Kidney glomerular epithelial cell (primary cell): ENCODE data around the gene EMSY.

ENCODE experiments used
- DNase-seq: peaks from one replicate; lab custom pipeline; 2025; lab: John Stamatoyannopoulos, UW

The EMSY gene

GRCh38 chr11:76597533-76598425, 153.0 kb downstream of the EMSY start:
- DNase-seq: no peak

- no peak for DNase-seq
Measured at GRCh38 chr11:76598426-76598839, 153.6 kb downstream of the EMSY start.

- no peak for DNase-seq
Measured at GRCh38 chr11:76599041-76600013, 154.5 kb downstream of the EMSY start.

GRCh38 chr11:76600124-76600655, 155.4 kb downstream of the EMSY start:
- DNase-seq: no peak

- DNase-seq: no peak
Measured at GRCh38 chr11:76601272-76601671, 156.5 kb downstream of the EMSY start.

GRCh38 chr11:76601724-76602123, 156.9 kb downstream of the EMSY start:
- DNase-seq: no peak

- no peak for DNase-seq
Measured at GRCh38 chr11:76602431-76602861, 157.6 kb downstream of the EMSY start.
